Measurements from ENCODE around the gene ACTR3C.
"Not testable (repeated sequence)": the region's sequence is repeated elsewhere in the genome, so short reads cannot be mapped to it uniquely, and the experiment has no call there.

ACTR3C gene

GRCh38 chr7:150302908-150303310 is 20.4 kb downstream of the ACTR3C start:
- not testable (repeated sequence) for H3K4me1 ChIP-seq (ENCODE audit: low read length); H3K4me2 ChIP-seq (ENCODE audit: low read length); H3K27ac ChIP-seq (ENCODE audit: low read length); H3K9me3 ChIP-seq (ENCODE audit: insufficient read depth, low read length); H3K27me3 ChIP-seq (ENCODE audit: low read depth, low read length); H3K4me3 ChIP-seq (ENCODE audit: low read length); H3K79me2 ChIP-seq (ENCODE audit: low read length); H2AFZ ChIP-seq (ENCODE audit: low read depth, low read length); H3K36me3 ChIP-seq (replicated peaks; ENCODE audit: low read depth, low read length); H4K20me1 ChIP-seq (ENCODE audit: insufficient read depth, low read length); H3K9ac ChIP-seq (ENCODE audit: low read length)

- not testable (repeated sequence) for H4K20me1 ChIP-seq (ENCODE audit: insufficient read depth, low read length); H3K27me3 ChIP-seq (ENCODE audit: low read depth, low read length); H2AFZ ChIP-seq (ENCODE audit: low read depth, low read length); H3K4me1 ChIP-seq (ENCODE audit: low read length); H3K4me2 ChIP-seq (ENCODE audit: low read length); H3K9ac ChIP-seq (ENCODE audit: low read length); H3K79me2 ChIP-seq (ENCODE audit: low read length); H3K9me3 ChIP-seq (ENCODE audit: insufficient read depth, low read length); H3K27ac ChIP-seq (ENCODE audit: low read length); H3K4me3 ChIP-seq (ENCODE audit: low read length); H3K36me3 ChIP-seq (replicated peaks; ENCODE audit: low read depth, low read length)
Observed at GRCh38 chr7:150297978-150298377, 25.4 kb downstream of the ACTR3C start.

GRCh38 chr7:150296802-150297201 is 26.5 kb downstream of the ACTR3C start:
- not testable (repeated sequence) for H3K4me3 ChIP-seq (ENCODE audit: low read length); H3K9me3 ChIP-seq (ENCODE audit: insufficient read depth, low read length); H2AFZ ChIP-seq (ENCODE audit: low read depth, low read length); H3K79me2 ChIP-seq (ENCODE audit: low read length); H3K36me3 ChIP-seq (replicated peaks; ENCODE audit: low read depth, low read length); H4K20me1 ChIP-seq (ENCODE audit: insufficient read depth, low read length); H3K9ac ChIP-seq (ENCODE audit: low read length); H3K27me3 ChIP-seq (ENCODE audit: low read depth, low read length); H3K4me1 ChIP-seq (ENCODE audit: low read length); H3K4me2 ChIP-seq (ENCODE audit: low read length); H3K27ac ChIP-seq (ENCODE audit: low read length)

GRCh38 chr7:150295614-150296013 is 27.7 kb downstream of the ACTR3C start:
- not testable (repeated sequence) for H2AFZ ChIP-seq (ENCODE audit: low read depth, low read length); H3K27me3 ChIP-seq (ENCODE audit: low read depth, low read length); H3K4me1 ChIP-seq (ENCODE audit: low read length); H3K9me3 ChIP-seq (ENCODE audit: insufficient read depth, low read length); H4K20me1 ChIP-seq (ENCODE audit: insufficient read depth, low read length); H3K4me2 ChIP-seq (ENCODE audit: low read length); H3K79me2 ChIP-seq (ENCODE audit: low read length); H3K36me3 ChIP-seq (replicated peaks; ENCODE audit: low read depth, low read length); H3K27ac ChIP-seq (ENCODE audit: low read length); H3K4me3 ChIP-seq (ENCODE audit: low read length); H3K9ac ChIP-seq (ENCODE audit: low read length)

GRCh38 chr7:150295027-150295426 is 28.3 kb downstream of the ACTR3C start:
- not testable (repeated sequence) for H2AFZ ChIP-seq (ENCODE audit: low read depth, low read length); H3K27me3 ChIP-seq (ENCODE audit: low read depth, low read length); H3K36me3 ChIP-seq (replicated peaks; ENCODE audit: low read depth, low read length); H3K9me3 ChIP-seq (ENCODE audit: insufficient read depth, low read length); H3K4me2 ChIP-seq (ENCODE audit: low read length); H3K4me3 ChIP-seq (ENCODE audit: low read length); H3K9ac ChIP-seq (ENCODE audit: low read length); H4K20me1 ChIP-seq (ENCODE audit: insufficient read depth, low read length); H3K27ac ChIP-seq (ENCODE audit: low read length); H3K79me2 ChIP-seq (ENCODE audit: low read length); H3K4me1 ChIP-seq (ENCODE audit: low read length)

- not testable (repeated sequence) for H3K4me3 ChIP-seq (ENCODE audit: low read length); H2AFZ ChIP-seq (ENCODE audit: low read depth, low read length); H3K36me3 ChIP-seq (replicated peaks; ENCODE audit: low read depth, low read length); H4K20me1 ChIP-seq (ENCODE audit: insufficient read depth, low read length); H3K9ac ChIP-seq (ENCODE audit: low read length); H3K27ac ChIP-seq (ENCODE audit: low read length); H3K27me3 ChIP-seq (ENCODE audit: low read depth, low read length); H3K9me3 ChIP-seq (ENCODE audit: insufficient read depth, low read length); H3K79me2 ChIP-seq (ENCODE audit: low read length); H3K4me1 ChIP-seq (ENCODE audit: low read length)
- peak overlapping the region; percentile 48; the same call in 1 of the 2 replicates for H3K4me2 ChIP-seq (ENCODE audit: low read length)
Observed at GRCh38 chr7:150290317-150290716, 33.0 kb downstream of the ACTR3C start.

- H3K4me2 ChIP-seq (ENCODE audit: low read length); H3K4me3 ChIP-seq (ENCODE audit: low read length); H2AFZ ChIP-seq (ENCODE audit: low read depth, low read length); H3K27ac ChIP-seq (ENCODE audit: low read length); H4K20me1 ChIP-seq (ENCODE audit: insufficient read depth, low read length); H3K79me2 ChIP-seq (ENCODE audit: low read length); H3K27me3 ChIP-seq (ENCODE audit: low read depth, low read length); H3K4me1 ChIP-seq (ENCODE audit: low read length); H3K9me3 ChIP-seq (ENCODE audit: insufficient read depth, low read length); H3K9ac ChIP-seq (ENCODE audit: low read length); H3K36me3 ChIP-seq (replicated peaks; ENCODE audit: low read depth, low read length): not testable (repeated sequence)
Observed at GRCh38 chr7:150288816-150289215, 34.5 kb downstream of the ACTR3C start.

GRCh38 chr7:150287815-150288214 is 35.5 kb downstream of the ACTR3C start:
- H3K4me1 ChIP-seq (ENCODE audit: low read length): peaks cover 10% of the 10 kb centered on the region
- not testable (repeated sequence) for H4K20me1 ChIP-seq (ENCODE audit: insufficient read depth, low read length); H3K9ac ChIP-seq (ENCODE audit: low read length); H3K4me3 ChIP-seq (ENCODE audit: low read length); H3K36me3 ChIP-seq (replicated peaks; ENCODE audit: low read depth, low read length); H3K27me3 ChIP-seq (ENCODE audit: low read depth, low read length); H3K79me2 ChIP-seq (ENCODE audit: low read length); H2AFZ ChIP-seq (ENCODE audit: low read depth, low read length); H3K4me2 ChIP-seq (ENCODE audit: low read length); H3K9me3 ChIP-seq (ENCODE audit: insufficient read depth, low read length); H3K27ac ChIP-seq (ENCODE audit: low read length)
